Measurements from ENCODE around the gene AIDA. TPM values are rescaled to one million over a fixed set of nuclear protein-coding genes. Genes with fewer than 3 reads are reported as not detected.

AIDA gene
- total RNA-seq, 1 experiment from 2014 or later, result 44.3 TPM

DNA sequence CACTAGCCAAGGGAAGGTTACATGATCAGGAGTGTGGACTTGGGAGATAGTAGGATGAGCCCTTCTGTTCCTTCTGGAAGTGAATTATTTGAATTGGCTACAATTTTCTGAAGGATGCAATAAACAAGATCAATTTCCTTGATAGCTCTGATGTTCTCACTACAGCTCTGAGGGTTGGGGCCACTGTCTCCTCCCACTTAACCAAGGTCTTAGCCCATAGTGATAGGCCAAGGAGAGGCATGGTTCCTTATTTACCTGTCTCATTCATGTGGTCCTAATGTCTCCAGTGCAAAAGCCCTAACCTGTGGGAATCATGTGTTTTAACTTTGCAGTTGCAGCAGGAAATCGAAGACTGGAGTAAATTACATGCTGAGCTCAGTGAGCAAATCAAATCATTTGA lies 59.6 kb downstream of the AIDA start:
- no peak for DNase-seq (ENCODE audit: low read depth)

DNA sequence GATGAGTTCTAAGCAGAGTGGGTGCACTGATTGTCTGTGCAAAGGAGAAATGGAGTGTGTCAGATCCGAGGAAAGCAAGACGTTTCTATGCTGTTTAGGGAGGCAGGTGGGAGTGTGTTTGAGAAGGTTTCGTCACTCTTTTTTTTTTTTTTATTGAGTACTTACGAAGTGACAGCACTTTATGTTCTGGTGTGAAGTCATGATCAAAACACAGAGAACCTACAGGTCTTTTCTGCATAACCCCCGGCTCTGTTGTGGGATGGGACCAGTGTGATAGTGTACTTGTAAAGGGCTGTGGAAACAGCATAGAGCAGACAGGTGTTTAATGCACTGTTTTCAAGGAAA lies 67.7 kb downstream of the AIDA start:
- no peak for DNase-seq (ENCODE audit: low read depth)

GRCh38 chr1:222643938-222644635 lies 68.2 kb downstream of the AIDA start:
- peak; percentile 98 for DNase-seq (ENCODE audit: low read depth)

DNA sequence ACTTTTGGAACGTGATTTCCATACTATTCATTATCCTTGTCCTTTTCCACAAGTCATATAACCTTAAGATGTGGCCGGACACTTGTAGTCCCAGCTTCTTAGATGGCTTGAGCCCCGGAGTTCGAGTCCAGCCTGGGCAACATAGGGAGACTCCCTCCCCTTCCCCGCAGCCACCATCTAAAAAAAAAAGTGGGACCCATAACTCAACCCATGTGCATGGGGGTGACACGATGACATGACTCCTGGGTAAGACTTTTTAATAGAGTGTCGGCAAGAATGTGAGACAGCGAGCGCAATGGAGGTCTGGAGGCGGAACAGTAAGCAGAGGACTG lies 68.7 kb downstream of the AIDA start:
- DNase-seq (ENCODE audit: low read depth), result no peak

DNA sequence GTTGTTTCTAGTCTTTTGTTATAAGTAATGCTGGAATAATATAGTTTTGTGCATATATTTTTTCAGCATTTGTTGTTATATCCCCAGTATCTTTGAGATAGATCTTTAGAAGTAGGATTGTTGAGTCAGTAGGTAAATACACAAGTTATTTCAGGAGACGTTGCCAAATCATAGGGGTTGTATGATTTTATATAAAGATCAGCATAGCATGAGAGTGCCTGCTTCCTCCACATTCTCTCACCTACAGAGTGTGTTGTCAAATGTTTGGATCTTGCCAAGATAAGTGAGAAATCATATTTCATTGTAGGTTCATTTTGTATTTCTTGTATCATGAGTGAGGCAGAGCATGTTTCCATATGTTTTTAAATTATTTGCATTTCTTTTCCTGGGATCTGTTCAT lies 69.8 kb downstream of the AIDA start:
- no peak for DNase-seq (ENCODE audit: low read depth)

- DNase-seq (ENCODE audit: low read depth), result no peak
Observed at GRCh38 chr1:222641269-222641948, 70.9 kb downstream of the AIDA start.

DNA sequence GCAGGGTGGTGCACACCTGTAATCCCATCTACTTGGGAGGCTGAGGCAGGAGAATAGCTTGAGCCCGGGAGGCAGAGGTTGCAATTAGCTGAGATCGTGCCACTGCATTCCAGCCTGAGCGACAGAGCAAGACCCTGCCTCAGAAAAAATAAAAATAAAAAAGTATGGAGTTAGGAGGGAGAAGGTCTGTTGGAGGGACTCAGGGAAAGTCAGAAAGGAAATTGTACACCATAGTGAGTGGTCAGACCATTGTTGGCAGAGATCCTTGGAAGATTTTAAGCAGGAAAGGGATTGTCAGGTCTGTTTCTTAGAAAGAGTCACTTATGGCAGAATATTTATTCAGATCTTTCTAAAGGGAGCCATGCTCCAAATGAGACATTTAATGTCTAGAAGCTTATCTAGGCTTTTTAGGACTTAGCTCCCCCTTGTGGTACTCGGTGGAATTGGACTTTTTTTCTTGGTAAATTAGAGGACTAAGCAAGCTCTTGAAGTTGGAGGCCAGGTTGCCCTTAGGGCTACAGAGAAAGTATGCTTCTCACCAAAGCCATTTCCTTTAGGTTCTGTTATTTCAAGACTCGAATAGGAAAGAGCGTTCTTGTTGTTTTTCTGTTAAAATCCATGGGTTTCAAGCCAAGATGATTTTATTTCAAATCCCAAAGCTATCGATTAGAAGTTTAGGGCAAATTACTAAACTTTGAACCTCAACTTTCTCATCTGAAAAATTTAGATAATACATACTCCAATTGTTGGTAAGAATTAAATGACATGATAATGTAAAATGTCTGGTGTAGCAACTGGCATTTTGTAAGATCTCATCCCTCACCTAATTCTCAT lies 77.9 kb downstream of the AIDA start:
- DNase-seq (ENCODE audit: low read depth), result peak; percentile 87

DNA sequence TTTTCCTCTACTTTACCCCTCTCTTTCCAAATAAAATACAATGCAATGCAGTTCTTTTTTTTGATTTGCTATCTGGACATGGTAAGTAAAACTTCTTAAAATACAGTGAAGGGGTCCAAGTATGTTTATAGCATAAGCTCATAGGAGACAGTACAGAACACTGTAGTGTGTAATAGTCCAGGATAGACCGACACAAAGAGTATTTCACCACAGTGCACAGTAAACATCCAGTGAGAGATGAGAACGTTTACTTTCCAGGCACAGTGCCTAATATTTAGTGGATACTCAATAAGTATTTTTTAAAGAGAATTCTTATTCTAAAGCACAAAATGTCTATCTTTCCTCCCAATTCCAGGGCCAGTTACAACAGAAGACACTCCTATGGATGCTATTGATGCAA lies 79.5 kb downstream of the AIDA start:
- no peak for DNase-seq (ENCODE audit: low read depth)

GRCh38 chr1:222631611-222632208 lies 80.6 kb downstream of the AIDA start:
- DNase-seq (ENCODE audit: low read depth), result no peak

DNA sequence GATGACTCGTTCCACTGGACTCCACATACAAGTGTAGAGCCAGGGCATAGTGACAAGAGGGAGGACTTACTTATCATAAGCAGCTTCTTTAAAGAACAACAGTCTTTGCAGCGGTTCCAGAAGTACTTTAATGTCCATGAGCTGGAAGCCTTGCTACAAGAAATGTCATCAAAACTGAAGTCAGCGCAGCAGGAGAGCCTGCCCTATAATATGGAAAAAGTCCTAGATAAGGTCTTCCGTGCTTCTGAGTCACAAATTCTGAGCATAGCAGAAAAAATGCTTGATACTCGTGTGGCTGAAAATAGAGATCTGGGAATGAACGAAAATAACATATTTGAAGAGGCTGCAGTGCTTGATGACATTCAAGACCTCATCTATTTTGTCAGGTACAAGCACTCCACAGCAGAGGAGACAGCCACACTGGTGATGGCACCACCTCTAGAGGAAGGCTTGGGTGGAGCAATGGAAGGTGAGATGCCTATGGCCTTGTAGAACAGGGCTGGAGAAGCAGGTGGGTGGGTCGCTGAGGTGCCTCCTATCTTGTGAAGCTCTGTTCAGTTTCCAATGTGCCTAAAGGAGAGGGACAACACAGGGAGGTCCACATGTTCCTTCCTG lies 82.3 kb downstream of the AIDA start:
- DNase-seq (ENCODE audit: low read depth), result no peak

DNA sequence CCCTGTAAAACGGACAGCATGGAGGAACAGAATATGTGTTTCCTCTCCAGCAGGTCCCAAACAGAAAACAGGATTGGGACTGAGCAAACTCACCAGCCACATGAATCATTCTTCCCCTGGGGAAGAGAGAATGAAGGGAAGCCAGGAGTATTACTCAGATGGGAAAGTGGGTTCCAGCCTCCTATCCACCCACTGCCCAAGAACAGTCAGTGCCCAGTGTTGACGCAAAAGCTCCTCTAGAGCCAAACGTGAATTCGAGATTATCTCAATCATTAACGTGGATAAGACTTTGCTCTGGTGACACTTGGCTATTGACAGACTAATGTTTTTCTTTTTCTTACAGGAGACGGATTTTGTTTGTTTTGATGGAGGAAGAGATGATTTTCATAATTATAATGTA lies 85.1 kb downstream of the AIDA start:
- DNase-seq (ENCODE audit: low read depth), result peak; percentile 61

DNA sequence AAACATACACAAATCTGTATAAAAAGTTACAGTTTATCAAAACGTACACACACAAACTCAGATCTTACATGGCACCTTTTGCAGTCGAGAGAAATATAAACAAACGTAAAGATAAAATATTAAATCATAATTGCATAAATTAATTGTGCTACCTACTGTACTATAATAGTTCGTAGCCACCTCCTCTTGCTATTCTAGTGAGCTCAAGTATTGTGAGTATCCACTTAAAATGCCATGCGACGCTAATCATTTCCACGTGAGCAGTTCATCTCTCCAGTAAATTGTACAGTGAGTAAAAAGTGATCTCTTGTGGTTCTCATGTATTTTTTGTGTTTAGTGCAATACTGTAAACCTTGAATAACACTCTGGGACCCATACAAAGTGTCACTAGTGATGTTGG lies 88.1 kb downstream of the AIDA start:
- DNase-seq (ENCODE audit: low read depth), result no peak

DNA sequence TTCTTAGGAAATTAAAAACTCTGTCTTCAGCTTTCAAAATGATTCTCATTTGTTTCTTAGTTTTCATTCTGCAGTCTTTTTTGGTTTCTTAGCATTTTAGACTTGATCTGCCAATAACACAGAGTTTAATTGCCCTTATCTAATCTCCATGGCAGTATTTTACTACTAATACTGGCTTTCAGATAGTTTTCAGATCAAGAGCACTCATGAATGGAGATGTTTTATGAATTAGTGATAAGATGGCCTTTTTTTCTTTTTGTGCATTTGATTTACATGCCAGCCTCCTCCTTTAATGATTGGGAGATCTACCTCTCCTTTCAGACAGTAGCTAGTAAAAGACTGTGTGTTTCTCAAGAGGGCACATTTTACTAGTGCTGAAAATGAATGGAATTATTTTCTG lies 88.8 kb downstream of the AIDA start:
- DNase-seq (ENCODE audit: low read depth), result no peak

DNA sequence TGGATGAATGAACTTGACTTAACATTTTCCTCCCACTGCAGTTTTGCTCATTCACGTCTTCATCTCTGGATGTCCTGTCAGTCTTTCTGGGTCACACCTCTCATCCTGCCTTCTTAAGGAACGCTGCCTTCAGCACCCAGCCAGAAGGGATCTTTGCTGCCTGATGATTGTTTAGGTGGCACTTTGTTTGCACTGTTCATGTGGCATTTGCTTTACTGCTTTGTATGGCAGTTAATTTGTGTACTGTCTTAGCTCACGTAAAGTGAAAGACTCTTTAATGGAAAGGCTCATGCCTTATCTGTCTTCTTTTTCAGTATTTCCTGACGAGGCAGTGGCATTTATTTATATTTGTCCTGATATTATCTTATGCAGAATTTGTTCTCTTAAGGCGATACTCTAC lies 89.5 kb downstream of the AIDA start:
- no peak for DNase-seq (ENCODE audit: low read depth)

DNA sequence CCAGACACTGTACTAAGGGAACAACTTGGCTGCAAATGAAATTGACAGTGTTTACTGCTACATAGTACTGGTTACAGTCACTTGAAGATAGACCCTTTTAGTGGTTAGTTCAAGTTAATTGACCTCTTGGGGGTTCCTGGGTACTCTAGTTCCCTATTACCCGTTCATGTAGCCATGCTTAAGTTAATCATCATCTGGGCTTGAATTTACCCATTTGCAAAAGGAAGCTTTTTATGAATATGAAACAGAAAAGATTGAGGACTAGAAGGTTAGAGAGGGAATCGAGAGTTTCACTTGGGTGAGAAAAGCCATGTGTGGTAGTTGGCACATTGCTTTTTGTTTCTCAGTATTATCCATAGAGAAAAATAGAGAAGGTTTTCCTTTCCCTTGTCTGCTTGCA lies 91.7 kb downstream of the AIDA start:
- no peak for DNase-seq (ENCODE audit: low read depth)

- DNase-seq (ENCODE audit: low read depth), result peak; percentile 32
Observed at GRCh38 chr1:222618880-222619596, 93.3 kb downstream of the AIDA start.

Other genes with a start within 250 kb of the AIDA start
- 0.29 and 1.4 TPM in 2 replicates for gene HHIPL2, start 164.4 kb downstream of the AIDA start, total RNA-seq (2014; rRNA removed; shearing (Covaris generic))
- gene TAF1A, start 122.6 kb downstream of the AIDA start, total RNA-seq (2014; rRNA removed; shearing (Covaris generic)), result 15.7 and 17.4 TPM in 2 replicates
- 22.7 and 25.5 TPM in 2 replicates for gene MIA3, start 94.4 kb downstream of the AIDA start, total RNA-seq (2014; rRNA removed; shearing (Covaris generic))
- 55.6 and 74.5 TPM in 2 replicates for gene BROX, start 73 bp upstream of the AIDA start, total RNA-seq (2014; rRNA removed; shearing (Covaris generic))
- not detected in 2 replicates for gene FAM177B, start 24.7 kb upstream of the AIDA start, total RNA-seq (2014; rRNA removed; shearing (Covaris generic))
- 4.1 and 4.2 TPM in 2 replicates for gene DISP1, start 102.5 kb upstream of the AIDA start, total RNA-seq (2014; rRNA removed; shearing (Covaris generic))